ENCODE data around the gene FCHO1. TPM values are rescaled to one million over a fixed set of nuclear protein-coding genes. Genes with fewer than 3 reads are reported as not detected.
"Not testable (repeated sequence)": the region's sequence is repeated elsewhere in the genome, so short reads cannot be mapped to it uniquely, and the experiment has no call there.

The FCHO1 gene
- total and polyA plus RNA-seq, 10 of the 15 experiments (the other 5 are each of a cell fraction or from before 2014, with no cell fraction given): 0.14 to 45.8 (median 15.8) TPM

- no peak for TF ChIP-seq CEBPB (IDR thresholded peaks at IDR 0.05; ENCODE audit: borderline replicate concordance in 1 of 2, low read depth in 2 of 2, low read length in 2 of 2)
- TF ChIP-seq CBFB (IDR thresholded peaks at IDR 0.05; ENCODE audit: low read depth): no peak
These were observed 29.5 kb downstream of the FCHO1 start (continued) for GRCh38 chr19:17780781-17781180.

- H3K79me2 ChIP-seq (ENCODE audit: control insufficient read depth, insufficient read depth, low read length); DNase-seq (ENCODE audit: low read depth, low spot score); H2AFZ ChIP-seq (ENCODE audit: control insufficient read depth, low read depth, low read length); H3K36me3 ChIP-seq (ENCODE audit: control insufficient read depth in 2 of 2, insufficient read depth in 2 of 2, low read length in 1 of 2); H3K27ac ChIP-seq (ENCODE audit: control insufficient read depth, insufficient read depth); H4K20me1 ChIP-seq (ENCODE audit: control insufficient read depth, insufficient read depth); H3K9ac ChIP-seq (ENCODE audit: control insufficient read depth, insufficient read depth, low read length); ATAC-seq; POLR2A ChIA-PET; H3K9me3 ChIP-seq (replicated peaks; ENCODE audit: control insufficient read depth, insufficient read depth, low read length); in situ Hi-C loops (cut with MboI); H3K4me2 ChIP-seq (ENCODE audit: control insufficient read depth, insufficient read depth); FAIRE-seq; BruUV-seq (replicated peaks); H3K27me3 ChIP-seq (replicated peaks in 1 of 2; ENCODE audit: control insufficient read depth in 2 of 2, insufficient read depth in 2 of 2, low read length in 1 of 2); H3K4me3 ChIP-seq; H3K4me1 ChIP-seq (ENCODE audit: control insufficient read depth, insufficient read depth, low read length): not testable (repeated sequence)
- CTCF ChIA-PET: interaction anchor here (0.6 to 3.2 kb wide), 13 partner anchors 17 to 210 kb away, joined by 3 to 36 read pairs (median 4); partner anchors contain the start of genes FCHO1, JAK3 and RPL18A
- WGBS (ENCODE audit: insufficient coverage, insufficient replicate concordance, low lambda C conversion rate, missing lambda C conversion rate): 82% methylated on average over 5 of the region's 5 CpGs
- RAD21 ChIA-PET (ENCODE audit: unreplicated experiment): interaction anchor here (0.7 to 2.2 kb wide), 6 partner anchors 29 to 87 kb away, joined by 3 to 7 read pairs (median 4); partner anchors contain the start of gene MAP1S
- intact Hi-C loops (cut with micrococcal nuclease; ENCODE audit: unreplicated experiment): loop anchor here (1.0 to 10.0 kb wide), 2 partner anchors 79 to 151 kb away; partner anchors contain the start of gene CCDC124
- SMC1A ChIA-PET (ENCODE audit: uncharacterized antibody, unreplicated experiment): interaction anchor here (0.6 to 1.9 kb wide), 6 partner anchors 17 to 80 kb away, joined by 3 to 10 read pairs (median 5); no protein-coding TSS in a partner anchor
These were observed 32.4 kb downstream of the FCHO1 start for GRCh38 chr19:17783721-17784120.

- Histone ChIP-seq H3K4me1 (ENCODE audit: control insufficient read depth, insufficient read depth, low read length) (no peaks in the 10 kb centered on the region), H3K79me2 (ENCODE audit: control insufficient read depth, insufficient read depth, low read length) (no peaks in the 10 kb centered on the region), H3K27ac (ENCODE audit: control insufficient read depth, insufficient read depth) (no peak overlapping the region), H3K27me3 (replicated peaks in 1 of 2; ENCODE audit: control insufficient read depth in 2 of 2, insufficient read depth in 2 of 2, low read length in 1 of 2) (no peaks in the 10 kb centered on the region), H3K9ac (ENCODE audit: control insufficient read depth, insufficient read depth, low read length) (no peak overlapping the region), H3K4me3 (no peak overlapping the region), H4K20me1 (ENCODE audit: control insufficient read depth, insufficient read depth) (no peaks in the 10 kb centered on the region), H3K36me3 (ENCODE audit: control insufficient read depth in 2 of 2, insufficient read depth in 2 of 2, low read length in 1 of 2) (peaks cover 4 to 6% of the 10 kb centered on the region in 2 experiments; a peak in 3 of 4 replicates), H3K4me2 (ENCODE audit: control insufficient read depth, insufficient read depth) (no peak overlapping the region), H3K9me3 (replicated peaks; ENCODE audit: control insufficient read depth, insufficient read depth, low read length) (no peaks in the 10 kb centered on the region), H2AFZ (ENCODE audit: control insufficient read depth, low read depth, low read length) (no peak overlapping the region)
- in situ Hi-C loops (cut with MboI): no loop called here
- intact Hi-C loops (cut with micrococcal nuclease; ENCODE audit: unreplicated experiment): loop anchor here (1.0 to 10.0 kb wide), 2 partner anchors 80 to 150 kb away; partner anchors contain the start of gene CCDC124
- ATAC-seq (peak; percentile 88), FAIRE-seq (peak; percentile 95), DNase-seq (ENCODE audit: low read depth, low spot score) (no peak)
- 70% methylated on average over 32 of the region's 32 CpGs for WGBS (ENCODE audit: insufficient coverage, insufficient replicate concordance, low lambda C conversion rate, missing lambda C conversion rate)
- BruUV-seq (replicated peaks): TSS peak; percentile 55
- ChIA-PET RAD21 (ENCODE audit: unreplicated experiment) (interaction anchor here (0.7 to 2.2 kb wide), 6 partner anchors 30 to 88 kb away, joined by 3 to 7 read pairs (median 4); partner anchors contain the start of gene MAP1S), SMC1A (ENCODE audit: uncharacterized antibody, unreplicated experiment) (interaction anchor here (0.6 to 1.9 kb wide), 5 partner anchors 30 to 103 kb away, joined by 3 to 10 read pairs (median 5); no protein-coding TSS in a partner anchor), POLR2A (no interaction called here), CTCF (interaction anchor here (0.6 to 3.2 kb wide), 15 partner anchors 18 to 303 kb away, joined by 3 to 36 read pairs (median 4); partner anchors contain the start of genes FCHO1, JAK3 and RPL18A)
- TF ChIP-seq HDGF (IDR thresholded peaks at IDR 0.05): peak; percentile 53; the same call in 1 of the 2 replicates
- peak; percentile 74 for TF ChIP-seq SMC3 (IDR thresholded peaks at IDR 0.05; ENCODE audit: borderline replicate concordance, low read length)
- peak; percentile 27 for TF ChIP-seq PBX3 (IDR thresholded peaks at IDR 0.05; ENCODE audit: insufficient replicate concordance, low read depth, low read length)
- TF ChIP-seq E4F1 (IDR thresholded peaks at IDR 0.05; ENCODE audit: borderline replicate concordance, partially characterized antibody): no peak
- no peak for TF ChIP-seq STAT3 (IDR thresholded peaks at IDR 0.05; ENCODE audit: low read depth, low read length)
- TF ChIP-seq NR2C1 (IDR thresholded peaks at IDR 0.05): no peak
These were observed 33.1 kb downstream of the FCHO1 start for GRCh38 chr19:17784201-17785008.

All from GM12878 (cell line).